Midbrain (tissue), 1 donor: ENCODE measurements around the gene GOPC.
"Not testable (repeated sequence)": the region's sequence is repeated elsewhere in the genome, so short reads cannot be mapped to it uniquely, and the experiment has no call there.

Experiments
- DNase-seq: peaks from one replicate; lab custom pipeline; 2025; lab: John Stamatoyannopoulos, UW

GOPC gene

GRCh38 chr6:117602151-117602898 is at the start of gene GOPC:
Gene GOPC, minus strand, starts transcription at chr6:117602511. Its CDS starts 223 bp downstream, at chr6:117602288.
- DNase-seq, result peak; percentile 98

DNA sequence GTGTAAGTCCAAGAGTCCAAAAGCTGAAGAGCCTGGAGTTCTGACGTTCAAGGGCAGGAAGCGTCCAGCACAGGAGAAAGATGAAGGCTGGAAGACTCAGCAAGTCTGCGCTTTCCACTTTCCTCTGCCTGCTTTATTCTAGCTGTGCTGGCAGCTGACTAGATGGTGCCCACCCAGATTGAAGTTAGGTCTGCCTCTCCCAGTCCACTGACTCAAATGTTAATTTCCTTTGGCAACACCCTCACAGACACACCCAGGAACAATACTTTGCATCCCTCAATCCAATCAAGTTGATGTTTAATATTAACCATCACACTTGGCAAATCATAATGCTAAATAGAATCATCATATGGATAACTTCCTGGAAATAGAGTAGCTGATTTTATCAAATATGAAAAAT is 49.7 kb upstream of the GOPC start:
- DNase-seq, result not testable (repeated sequence)

- DNase-seq, result no peak
Measured at GRCh38 chr6:117642976-117643375, 40.7 kb upstream of the GOPC start.

DNA sequence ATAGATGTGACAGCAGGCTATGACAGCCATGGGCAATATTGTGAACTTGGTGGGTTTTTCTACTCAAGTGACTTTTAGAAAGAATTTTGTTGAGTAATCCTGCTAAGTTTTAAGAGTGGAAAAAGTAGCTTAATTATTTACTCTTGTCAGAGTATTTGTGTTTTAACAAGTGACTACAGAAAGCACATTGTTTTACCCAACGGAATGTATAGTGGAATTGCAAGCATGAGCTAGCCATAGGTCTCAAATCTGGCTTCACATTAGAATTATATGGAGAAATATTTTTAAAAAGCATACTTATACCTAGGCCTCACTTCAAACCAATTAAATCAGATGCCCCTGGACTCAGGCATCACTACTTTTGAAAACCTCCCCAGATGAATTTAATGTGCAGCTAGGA is 35.5 kb upstream of the GOPC start:
- no peak for DNase-seq

DNA sequence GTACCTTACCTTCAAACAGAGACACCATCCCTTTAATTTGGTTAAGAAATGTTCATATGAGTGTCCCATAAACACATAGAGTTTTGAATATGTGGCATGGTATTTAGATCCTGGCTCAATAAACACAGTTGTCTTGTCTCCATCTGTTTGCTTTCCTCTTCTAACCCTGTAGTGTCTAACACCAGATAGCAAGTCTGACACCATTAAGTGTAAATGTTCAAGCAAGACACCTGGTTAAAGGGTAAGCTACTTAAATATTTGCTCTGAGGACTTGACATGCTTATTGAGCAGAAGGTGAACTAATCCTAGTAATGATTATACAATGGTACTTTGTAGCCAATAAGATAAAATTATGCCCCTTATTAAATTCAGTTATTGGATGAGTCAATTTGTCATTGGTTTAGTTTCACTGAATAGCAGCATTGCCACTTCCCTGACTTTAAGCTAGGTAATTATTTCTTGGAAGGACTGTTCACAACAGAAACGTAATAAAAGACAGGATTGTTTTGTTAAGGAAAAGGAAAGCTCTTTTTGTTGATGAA is 26.9 kb upstream of the GOPC start:
- DNase-seq, result no peak

- no peak for DNase-seq
Measured at GRCh38 chr6:117627533-117627932, 25.2 kb upstream of the GOPC start.

DNA sequence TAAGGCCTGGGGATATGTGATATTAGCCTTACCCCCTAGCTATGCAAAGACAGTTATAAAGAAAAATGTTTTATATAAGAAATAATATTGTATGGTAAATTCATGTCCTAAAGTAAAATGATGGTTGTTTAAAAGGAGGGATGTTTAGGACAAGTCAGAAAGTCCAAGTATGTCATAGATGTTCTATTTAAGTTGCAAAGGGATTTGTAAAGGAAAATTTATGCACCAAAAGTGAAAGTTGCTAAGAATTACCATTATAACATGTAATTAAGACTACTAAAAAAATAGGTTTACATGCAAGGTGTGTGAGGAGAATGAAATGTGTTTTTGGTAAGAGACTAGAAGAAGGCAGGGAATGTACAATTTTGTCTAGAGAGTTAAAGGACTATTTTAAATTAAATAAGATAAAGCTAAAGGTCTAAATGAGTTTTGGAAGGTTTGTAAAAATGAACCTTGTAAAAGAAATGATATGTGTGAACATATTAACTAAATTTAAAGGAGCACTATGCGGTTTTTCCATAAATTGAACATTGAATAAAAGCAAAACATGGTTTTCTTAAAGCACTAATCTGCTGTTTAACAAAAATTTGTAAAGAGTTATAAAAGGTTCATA is 22.7 kb upstream of the GOPC start:
- no peak for DNase-seq

DNA sequence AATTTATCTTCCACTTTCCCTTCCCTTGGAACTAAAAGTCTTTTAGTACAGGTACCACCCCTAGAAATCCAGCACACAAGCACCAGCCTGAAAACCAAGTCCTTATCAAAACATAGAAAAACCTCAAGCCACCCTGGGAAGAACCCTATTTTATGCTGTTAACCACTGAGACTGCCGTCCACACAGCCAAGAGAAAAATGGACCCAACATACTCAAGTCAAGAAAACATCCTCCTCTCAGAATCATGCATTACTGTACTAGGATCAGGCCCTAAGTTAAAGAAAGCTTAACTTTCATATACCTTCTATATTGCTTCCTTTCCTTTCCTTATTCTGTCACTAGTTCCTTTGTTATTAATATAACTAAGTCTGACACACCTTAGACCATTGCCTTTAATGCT is 16.9 kb upstream of the GOPC start:
- DNase-seq, result no peak

GRCh38 chr6:117617210-117618035 is 15.1 kb upstream of the GOPC start:
- DNase-seq, result no peak

GRCh38 chr6:117616391-117617209 is 14.3 kb upstream of the GOPC start:
- no peak for DNase-seq

- DNase-seq, result no peak
Measured at GRCh38 chr6:117615750-117616390, 13.6 kb upstream of the GOPC start.

DNA sequence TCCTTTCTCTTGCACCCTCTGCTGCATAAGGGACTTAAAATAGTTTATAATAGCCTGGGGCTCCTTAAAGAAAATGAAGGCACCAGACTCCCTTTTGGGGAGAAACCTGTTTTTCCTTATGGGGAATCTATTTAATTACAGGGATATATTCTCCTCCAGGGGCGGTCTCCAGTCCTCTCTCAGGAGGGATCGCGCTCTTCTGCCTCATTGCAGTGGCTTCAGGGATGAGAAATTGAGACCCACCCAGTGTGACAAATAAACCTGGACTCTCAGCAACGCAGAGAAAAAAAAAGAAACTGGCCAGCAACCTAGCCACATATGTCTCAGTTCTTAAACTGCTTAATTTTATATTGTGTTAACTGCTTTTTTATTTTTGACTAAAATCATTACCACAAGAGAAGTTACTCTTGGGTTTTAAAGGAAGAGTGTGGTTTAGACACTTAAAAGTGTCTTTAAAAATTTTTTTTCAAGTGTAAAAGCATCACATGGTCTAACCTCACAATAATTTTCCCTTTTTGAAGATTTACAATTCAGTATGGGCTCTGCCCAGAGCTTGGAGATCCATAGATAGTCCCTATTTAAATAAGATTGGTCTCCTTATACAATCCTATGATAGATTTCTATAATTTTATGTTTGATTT is 11.7 kb upstream of the GOPC start:
- no peak for DNase-seq

GRCh38 chr6:117607511-117607910 is 5.2 kb upstream of the GOPC start:
- DNase-seq, result no peak

DNA sequence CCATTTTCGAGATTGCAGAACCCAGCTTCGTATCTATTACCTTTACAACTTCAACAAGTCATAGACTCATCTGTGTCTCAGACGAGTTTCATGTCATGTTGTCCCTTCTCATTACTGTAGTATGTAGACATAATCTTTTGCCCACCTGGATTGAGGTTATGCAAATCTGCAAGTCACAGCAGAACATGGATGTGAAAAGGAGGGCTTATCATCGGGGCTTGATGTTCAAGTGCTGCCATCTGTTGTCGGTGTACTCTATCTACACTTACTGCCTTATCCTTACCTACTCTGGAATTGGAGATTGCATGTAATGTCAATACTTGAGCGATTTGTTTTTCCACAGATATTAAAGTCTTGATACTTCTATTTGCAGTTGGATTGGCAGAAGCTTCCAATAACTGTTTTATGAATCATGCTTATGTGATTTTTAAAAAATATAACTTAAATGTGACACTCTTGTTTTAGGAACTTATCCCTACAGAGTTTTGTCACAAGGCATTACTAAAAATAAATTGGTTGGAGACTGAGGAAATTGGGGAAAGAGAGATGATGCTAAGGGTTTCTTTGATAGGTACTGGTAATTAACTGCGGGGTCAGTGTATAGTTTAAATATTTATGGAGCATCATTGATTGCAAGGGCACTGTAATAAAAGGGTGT is 3.0 kb upstream of the GOPC start:
- DNase-seq, result peak; percentile 63

DNA sequence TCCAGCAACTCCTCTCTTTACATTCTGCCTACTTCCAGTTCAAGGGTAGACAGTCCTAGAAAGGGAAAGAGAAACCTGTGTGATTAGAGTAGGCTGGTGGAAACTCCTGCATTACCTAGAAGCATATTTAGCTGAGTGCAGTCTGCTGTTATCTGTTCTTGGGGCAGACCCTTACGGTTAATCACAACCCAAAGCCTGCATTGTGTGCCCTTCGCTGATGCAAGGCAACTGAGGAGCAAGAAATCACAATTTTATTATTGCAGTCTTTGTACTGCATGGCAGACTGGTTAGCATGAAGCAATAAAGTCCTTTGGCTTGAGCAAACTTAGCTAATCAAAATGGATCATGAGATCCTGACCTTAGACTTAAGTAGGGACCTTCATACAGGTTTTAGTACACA is 1.5 kb upstream of the GOPC start:
- no peak for DNase-seq

GRCh38 chr6:117602899-117603588 is 733 bp upstream of the GOPC start:
- DNase-seq, result no peak

- peak; percentile 54 for DNase-seq
Measured at GRCh38 chr6:117601811-117602150, 530 bp downstream of the GOPC start.

- DNase-seq, result no peak
Measured at GRCh38 chr6:117600008-117600743, 2.1 kb downstream of the GOPC start.

GRCh38 chr6:117597755-117598154 is 4.6 kb downstream of the GOPC start:
- no peak for DNase-seq
